A549 (cell line): ENCODE data around the gene ERN2. TPM values are rescaled to one million over a fixed set of nuclear protein-coding genes. Genes with fewer than 3 reads are reported as not detected.

ENCODE experiments used
- ATAC-seq, 2 experiments: fragments of 200-7000 bp in 1 of 2; fragments of >200 bp in 1 of 2; cut with Nextera tagmentation in 1 of 2; cut with Tn5 transposase in 1 of 2; 3 replicates each; pipeline versions ENCODE4 v1.8.0 to v1.9.1; 2018 to 2020; ENCODE audit warnings: mild to moderate bottlenecking in 1 of 2, moderate library complexity in 1 of 2
- CTCF ChIA-PET: fragments of 300-600 bp; sonication (Branson Sonifier 250); formaldehyde crosslinking; extraction: SDS; loops from one replicate; lab custom pipeline; 2021; ENCODE audit warnings: antibody characterized with exemption, inconsistent platforms; lab: Yijun Ruan, JAX
- POLR2A ChIA-PET: fragments of 350-600 bp; formaldehyde crosslinking; extraction: SDS; loops from one replicate; lab custom pipeline; 2021; ENCODE audit warnings: antibody characterized with exemption, inconsistent platforms; lab: Yijun Ruan, JAX
- DNase-seq, 2 experiments: peaks; one replicate each; pipeline versions ENCODE4 v3.0.0 to v3.0.0-alpha.2; 2011 to 2016; ENCODE audit warnings: low read depth in 1 of 2, low spot score in 1 of 2
- FAIRE-seq: peaks from 2 replicates; lab custom pipeline; 2011; peaks lifted over from hg19 to GRCh38; lab: Jason Lieb, UNC
- H3K27ac ChIP-seq, 2 experiments: fragments of >200 bp; sonication (Bioruptor Twin); formaldehyde crosslinking; 3 replicates each; pipeline ENCODE4 v1.5.1; 2016 to 2017
- H3K4me1 ChIP-seq: fragments of >200 bp; sonication (Bioruptor Twin); formaldehyde crosslinking; 3 replicates; pipeline ENCODE4 v1.6.1; 2016
- H3K4me2 ChIP-seq: fragments of >200 bp; sonication (Bioruptor Twin); formaldehyde crosslinking; 3 replicates; pipeline ENCODE4 v1.6.1; 2016
- H3K4me3 ChIP-seq: fragments of >200 bp; sonication (Bioruptor Twin); formaldehyde crosslinking; 3 replicates; pipeline ENCODE4 v1.5.1; 2016
- H3K9me3 ChIP-seq: fragments of >200 bp; sonication (Bioruptor Twin); formaldehyde crosslinking; 3 replicates; pipeline ENCODE4 v1.6.1; 2016
- ATOH8 ChIP-seq: fragments of 250-450 bp; sonication (Bioruptor Pico); IDR thresholded peaks from 2 replicates; pipeline ENCODE4 v1.5.0; 2020; ENCODE audit warnings: low read depth, mild to moderate bottlenecking, moderate library complexity
- EHF ChIP-seq: fragments of 250-450 bp; sonication (Bioruptor Pico); IDR thresholded peaks from 2 replicates; pipeline ENCODE4 v1.5.0; 2020; ENCODE audit warnings: mild to moderate bottlenecking
- ESRRA ChIP-seq: fragments of 150-350 bp; IDR thresholded peaks from 2 replicates; pipeline ENCODE4 v1.6.1; 2014; ENCODE audit warnings: mild to moderate bottlenecking, low read length, borderline replicate concordance
- FOXS1 ChIP-seq: fragments of 250-450 bp; sonication (Bioruptor Pico); IDR thresholded peaks from 2 replicates; pipeline ENCODE4 v1.5.0; 2020; ENCODE audit warnings: mild to moderate bottlenecking, moderate library complexity
- HDAC2 ChIP-seq: fragments of 200-600 bp; sonication (generic); IDR thresholded peaks from 2 replicates; pipeline ENCODE4 v1.6.1; 2016
- HEYL ChIP-seq: fragments of 250-450 bp; sonication (Bioruptor Pico); IDR thresholded peaks from 2 replicates; pipeline ENCODE4 v1.8.0; 2021; ENCODE audit warnings: mild to moderate bottlenecking, moderate library complexity
- HOXB13 ChIP-seq: fragments of 250-450 bp; sonication (Bioruptor Pico); IDR thresholded peaks from 2 replicates; pipeline ENCODE4 v1.5.0; 2020; ENCODE audit warnings: low read depth, mild to moderate bottlenecking, moderate library complexity
- HOXB5 ChIP-seq: fragments of 250-450 bp; sonication (Bioruptor Pico); IDR thresholded peaks from 2 replicates; pipeline ENCODE4 v1.5.0; 2020; ENCODE audit warnings: mild to moderate bottlenecking, moderate library complexity
- JUN ChIP-seq, 2 experiments: fragments of >200 bp; sonication (Bioruptor Twin); formaldehyde crosslinking; IDR thresholded peaks; 2 replicates in 1 of 2; 3 replicates in 1 of 2; pipeline ENCODE4 v1.6.1; 2016 to 2017
- JUNB ChIP-seq: fragments of >200 bp; sonication (Bioruptor Twin); formaldehyde crosslinking; IDR thresholded peaks from 2 replicates; pipeline ENCODE4 v1.6.1; 2016
- KDM1A ChIP-seq: fragments of 200-600 bp; sonication (generic); IDR thresholded peaks from 2 replicates; pipeline ENCODE4 v1.6.1; 2016; ENCODE audit warnings: low read depth, mild to moderate bottlenecking
- KDM5A ChIP-seq: fragments of 200-600 bp; sonication (generic); IDR thresholded peaks from 2 replicates; pipeline ENCODE4 v1.6.1; 2016; ENCODE audit warnings: antibody characterized with exemption, mild to moderate bottlenecking
- MAFK ChIP-seq: fragments of 450-650 bp; IDR thresholded peaks from 2 replicates; pipeline ENCODE4 v1.6.1; 2014; ENCODE audit not compliant: partially characterized antibody
- MAZ ChIP-seq: fragments of 150-350 bp; IDR thresholded peaks from 2 replicates; pipeline ENCODE4 v1.6.1; 2014; ENCODE audit warnings: antibody characterized with exemption, low read depth, low read length, borderline replicate concordance
- MYC ChIP-seq: IDR thresholded peaks from 2 replicates; pipeline ENCODE4 v1.6.1; 2012; ENCODE audit warnings: mild to moderate bottlenecking, inconsistent platforms, low read length, improper control_type of control experiment, borderline replicate concordance
- NR3C1 ChIP-seq: fragments of >200 bp; sonication (Bioruptor Twin); formaldehyde crosslinking; IDR thresholded peaks from 3 replicates; pipeline ENCODE4 v1.6.1; 2017
- PBX3 ChIP-seq: IDR thresholded peaks from 2 replicates; pipeline ENCODE4 v1.6.1; 2012
- PHF8 ChIP-seq: fragments of 200-600 bp; sonication (generic); IDR thresholded peaks from 2 replicates; pipeline ENCODE4 v1.6.1; 2016; ENCODE audit warnings: low read depth, mild to moderate bottlenecking, antibody characterized with exemption, moderate library complexity, borderline replicate concordance
- POLR2A ChIP-seq: IDR thresholded peaks from 2 replicates; pipeline ENCODE4 v1.6.1; 2012; ENCODE audit warnings: mild to moderate bottlenecking, low read length
- POLR2AphosphoS2 ChIP-seq: conservative IDR thresholded peaks from 2 replicates; pipeline ENCODE4 v1.6.1; 2012; ENCODE audit warnings: low read length, improper control_type of control experiment, inconsistent platforms
- RNF2 ChIP-seq: fragments of 200-600 bp; sonication (generic); IDR thresholded peaks from 2 replicates; pipeline ENCODE4 v1.6.1; 2016; ENCODE audit warnings: low read depth, mild to moderate bottlenecking, antibody characterized with exemption, moderate library complexity, borderline replicate concordance
- SMC3 ChIP-seq: fragments of >200 bp; sonication (Bioruptor Twin); formaldehyde crosslinking; IDR thresholded peaks from 3 replicates; pipeline ENCODE4 v1.6.1; 2018; ENCODE audit warnings: inconsistent platforms
- TFCP2L1 ChIP-seq: fragments of 250-450 bp; sonication (Bioruptor Pico); IDR thresholded peaks from 2 replicates; pipeline ENCODE4 v1.5.0; 2021; ENCODE audit warnings: mild to moderate bottlenecking
- ZC3H11A ChIP-seq: fragments of 450-650 bp; IDR thresholded peaks from 2 replicates; pipeline ENCODE4 v1.6.1; 2014; ENCODE audit warnings: antibody characterized with exemption, mild to moderate bottlenecking
- ZSCAN20 ChIP-seq: fragments of 250-450 bp; sonication (Bioruptor Pico); IDR thresholded peaks from 2 replicates; pipeline ENCODE4 v1.8.0; 2022; ENCODE audit warnings: mild to moderate bottlenecking, moderate library complexity
- WGBS: methylation state at CpG from one replicate; pipeline ENCODE4 v1.1.6; 2017; ENCODE audit errors: missing lambda C conversion rate; 5-methylcytosine and 5-hydroxymethylcytosine counted together
- polyA plus RNA-seq, 4 experiments: library from polyadenylated mRNA; depleted of rRNA in 3 of 4; stranded (reverse); fragments of >200 nt; fragmentation: RNase III in 1 of 4; extraction: RNeasy Plus Mini Kit Qiagen cat#74134 plus additional on column Dnase treatment in 1 of 4; gene quantifications; 2 replicates in 3 of 4; 3 replicates in 1 of 4; pipeline ENCODE4 v1.2.3, GENCODE V29; 2011 to 2017
- TF ChIP-seq, protein P1 (sequence below): fragments of 450-650 bp; IDR thresholded peaks from 2 replicates; pipeline ENCODE4 v1.6.1; 2014; ENCODE audit warnings: antibody characterized with exemption
- TF ChIP-seq, protein P2 (sequence below): fragments of 250-450 bp; sonication (Bioruptor Pico); IDR thresholded peaks from 2 replicates; pipeline ENCODE4 v1.5.0; 2021; ENCODE audit warnings: mild to moderate bottlenecking, moderate library complexity, borderline replicate concordance
- TF ChIP-seq, protein P3 (sequence below): fragments of >200 bp; sonication (Bioruptor Twin); formaldehyde crosslinking; IDR thresholded peaks from 3 replicates; pipeline ENCODE4 v1.6.1; 2016
- TF ChIP-seq, protein P4 (sequence below): fragments of 150-350 bp; IDR thresholded peaks from 2 replicates; pipeline ENCODE4 v1.6.1; 2014; ENCODE audit warnings: low read depth, mild to moderate bottlenecking, low read length
- TF ChIP-seq, protein P5 (sequence below): IDR thresholded peaks from 2 replicates; pipeline ENCODE4 v1.6.1; 2012; ENCODE audit warnings: low read depth, borderline replicate concordance

Gene ERN2
- polyA plus RNA-seq, 2 of the 4 experiments (the other 2 are of a cell fraction), result not detected

DNA sequence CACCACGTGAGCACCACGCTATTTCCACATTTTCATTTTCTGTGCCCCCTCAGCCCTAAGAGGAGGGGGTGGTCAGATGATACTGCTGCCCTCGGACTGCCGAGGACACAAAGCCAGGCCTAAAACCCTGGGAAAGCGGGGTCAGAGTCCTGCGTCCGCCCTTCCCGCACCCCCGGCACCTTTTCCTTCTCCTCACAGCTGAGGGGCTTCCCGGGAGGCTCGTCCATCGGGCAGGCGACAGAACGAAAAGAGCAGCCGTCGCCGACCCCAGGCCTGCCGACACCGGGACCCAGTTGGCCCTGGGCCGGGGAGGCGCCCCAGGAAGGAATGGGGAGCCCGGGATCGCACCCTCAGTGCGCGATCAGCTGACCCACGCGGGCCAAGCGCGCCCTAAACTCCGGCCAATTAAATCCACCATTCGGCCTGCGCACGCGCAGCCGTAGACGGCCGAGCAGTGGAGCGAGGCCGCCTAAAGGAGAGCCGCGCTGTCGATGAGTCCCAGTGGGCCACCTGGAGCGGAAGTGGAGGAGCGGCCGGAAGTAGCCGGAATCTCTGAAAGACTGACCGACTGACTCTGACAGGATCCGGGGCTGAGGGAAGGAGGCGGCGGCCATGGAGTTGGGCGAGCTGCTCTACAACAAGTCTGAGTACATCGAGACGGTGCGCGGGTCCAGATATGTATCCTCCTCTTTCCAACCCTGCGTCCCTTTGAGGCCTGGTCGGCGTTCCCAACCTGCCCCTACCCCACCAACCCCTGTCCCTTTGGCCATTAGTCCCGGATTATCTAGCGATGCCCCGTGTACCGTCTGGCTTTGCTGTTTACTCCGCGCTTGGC is 71.9 kb downstream of the ERN2 start, which contains the start of the genes DCTN5 and PALB2:
Gene DCTN5, plus strand, starts transcription at position 536 of the 835 bp plus-strand sequence. Its CDS starts 77 bp downstream, at position 613.
Gene PALB2, minus strand, starts transcription at position 380 of the 835 bp plus-strand sequence. Its CDS starts 153 bp downstream, at position 227.
- ATAC-seq, result peak; percentile 100
- peaks cover 16% of the 10 kb centered on the region; the same call in 2 of the 3 replicates for H3K4me1 ChIP-seq
- H3K27ac ChIP-seq, result peak within 1 kb of the TSS; percentile 79 to 97
- CTCF ChIA-PET, result interaction anchor here (0.7 to 1.8 kb wide), 6 partner anchors 8 to 45 kb away, joined by 3 to 8 read pairs (median 3); partner anchors contain the start of gene NDUFAB1
- peak within 1 kb of the TSS; percentile 99 for H3K4me2 ChIP-seq
- peak; percentile 95 for DNase-seq
- peak within 1 kb of the TSS; percentile 84 for H3K4me3 ChIP-seq
- 2% methylated on average over 56 of the region's 64 CpGs for WGBS
- POLR2A ChIA-PET, result no interaction called here
- no peak for FAIRE-seq
- H3K9me3 ChIP-seq, result no peaks in the 10 kb centered on the region
- TF ChIP-seq, protein P1, sequence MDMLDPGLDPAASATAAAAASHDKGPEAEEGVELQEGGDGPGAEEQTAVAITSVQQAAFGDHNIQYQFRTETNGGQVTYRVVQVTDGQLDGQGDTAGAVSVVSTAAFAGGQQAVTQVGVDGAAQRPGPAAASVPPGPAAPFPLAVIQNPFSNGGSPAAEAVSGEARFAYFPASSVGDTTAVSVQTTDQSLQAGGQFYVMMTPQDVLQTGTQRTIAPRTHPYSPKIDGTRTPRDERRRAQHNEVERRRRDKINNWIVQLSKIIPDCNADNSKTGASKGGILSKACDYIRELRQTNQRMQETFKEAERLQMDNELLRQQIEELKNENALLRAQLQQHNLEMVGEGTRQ, result peak; percentile 84
- peak; percentile 80 for TF ChIP-seq KDM5A
- TF ChIP-seq, protein P2, sequence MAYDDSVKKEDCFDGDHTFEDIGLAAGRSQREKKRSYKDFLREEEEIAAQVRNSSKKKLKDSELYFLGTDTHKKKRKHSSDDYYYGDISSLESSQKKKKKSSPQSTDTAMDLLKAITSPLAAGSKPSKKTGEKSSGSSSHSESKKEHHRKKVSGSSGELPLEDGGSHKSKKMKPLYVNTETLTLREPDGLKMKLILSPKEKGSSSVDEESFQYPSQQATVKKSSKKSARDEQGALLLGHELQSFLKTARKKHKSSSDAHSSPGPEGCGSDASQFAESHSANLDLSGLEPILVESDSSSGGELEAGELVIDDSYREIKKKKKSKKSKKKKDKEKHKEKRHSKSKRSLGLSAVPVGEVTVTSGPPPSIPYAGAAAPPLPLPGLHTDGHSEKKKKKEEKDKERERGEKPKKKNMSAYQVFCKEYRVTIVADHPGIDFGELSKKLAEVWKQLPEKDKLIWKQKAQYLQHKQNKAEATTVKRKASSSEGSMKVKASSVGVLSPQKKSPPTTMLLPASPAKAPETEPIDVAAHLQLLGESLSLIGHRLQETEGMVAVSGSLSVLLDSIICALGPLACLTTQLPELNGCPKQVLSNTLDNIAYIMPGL (CRISPR knock-in tag), result no peak
- TF ChIP-seq HOXB5 (CRISPR knock-in tag), result no peak
- TF ChIP-seq PBX3, result no peak
- TF ChIP-seq ZC3H11A, result no peak
- TF ChIP-seq MYC, result peak; percentile 84
- TF ChIP-seq NR3C1, result no peak
- no peak for TF ChIP-seq ATOH8 (CRISPR knock-in tag)
- no peak for TF ChIP-seq MAFK
- TF ChIP-seq JUN (IDR thresholded peaks at IDR 0.05), result peak; percentile 63 to 64; a peak in 3 of 5 replicates
- no peak for TF ChIP-seq TFCP2L1
- no peak for TF ChIP-seq RNF2
- TF ChIP-seq, protein P3, sequence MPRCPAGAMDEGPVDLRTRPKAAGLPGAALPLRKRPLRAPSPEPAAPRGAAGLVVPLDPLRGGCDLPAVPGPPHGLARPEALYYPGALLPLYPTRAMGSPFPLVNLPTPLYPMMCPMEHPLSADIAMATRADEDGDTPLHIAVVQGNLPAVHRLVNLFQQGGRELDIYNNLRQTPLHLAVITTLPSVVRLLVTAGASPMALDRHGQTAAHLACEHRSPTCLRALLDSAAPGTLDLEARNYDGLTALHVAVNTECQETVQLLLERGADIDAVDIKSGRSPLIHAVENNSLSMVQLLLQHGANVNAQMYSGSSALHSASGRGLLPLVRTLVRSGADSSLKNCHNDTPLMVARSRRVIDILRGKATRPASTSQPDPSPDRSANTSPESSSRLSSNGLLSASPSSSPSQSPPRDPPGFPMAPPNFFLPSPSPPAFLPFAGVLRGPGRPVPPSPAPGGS, result peak; percentile 59; the same call in 1 of the 3 replicates
- TF ChIP-seq SMC3, result no peak
- no peak for TF ChIP-seq JUNB
- TF ChIP-seq, protein P4, sequence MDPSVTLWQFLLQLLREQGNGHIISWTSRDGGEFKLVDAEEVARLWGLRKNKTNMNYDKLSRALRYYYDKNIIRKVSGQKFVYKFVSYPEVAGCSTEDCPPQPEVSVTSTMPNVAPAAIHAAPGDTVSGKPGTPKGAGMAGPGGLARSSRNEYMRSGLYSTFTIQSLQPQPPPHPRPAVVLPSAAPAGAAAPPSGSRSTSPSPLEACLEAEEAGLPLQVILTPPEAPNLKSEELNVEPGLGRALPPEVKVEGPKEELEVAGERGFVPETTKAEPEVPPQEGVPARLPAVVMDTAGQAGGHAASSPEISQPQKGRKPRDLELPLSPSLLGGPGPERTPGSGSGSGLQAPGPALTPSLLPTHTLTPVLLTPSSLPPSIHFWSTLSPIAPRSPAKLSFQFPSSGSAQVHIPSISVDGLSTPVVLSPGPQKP, result no peak
- peak; percentile 57 for TF ChIP-seq POLR2A
- TF ChIP-seq, protein P5, sequence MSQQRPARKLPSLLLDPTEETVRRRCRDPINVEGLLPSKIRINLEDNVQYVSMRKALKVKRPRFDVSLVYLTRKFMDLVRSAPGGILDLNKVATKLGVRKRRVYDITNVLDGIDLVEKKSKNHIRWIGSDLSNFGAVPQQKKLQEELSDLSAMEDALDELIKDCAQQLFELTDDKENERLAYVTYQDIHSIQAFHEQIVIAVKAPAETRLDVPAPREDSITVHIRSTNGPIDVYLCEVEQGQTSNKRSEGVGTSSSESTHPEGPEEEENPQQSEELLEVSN, result peak; percentile 95
- peak; percentile 74 for TF ChIP-seq PHF8
- no peak for TF ChIP-seq HEYL
- no peak for TF ChIP-seq FOXS1 (CRISPR knock-in tag)
- TF ChIP-seq POLR2AphosphoS2, result no peak
- TF ChIP-seq EHF (CRISPR knock-in tag), result no peak
- TF ChIP-seq HOXB13 (CRISPR knock-in tag), result no peak
- TF ChIP-seq HDAC2, result no peak
- no peak for TF ChIP-seq ZSCAN20 (CRISPR knock-in tag)
- no peak for TF ChIP-seq MAZ
- TF ChIP-seq KDM1A, result no peak
- no peak for TF ChIP-seq ESRRA
